ENCODE results near the gene IL2RG.

Gene IL2RG

DNA sequence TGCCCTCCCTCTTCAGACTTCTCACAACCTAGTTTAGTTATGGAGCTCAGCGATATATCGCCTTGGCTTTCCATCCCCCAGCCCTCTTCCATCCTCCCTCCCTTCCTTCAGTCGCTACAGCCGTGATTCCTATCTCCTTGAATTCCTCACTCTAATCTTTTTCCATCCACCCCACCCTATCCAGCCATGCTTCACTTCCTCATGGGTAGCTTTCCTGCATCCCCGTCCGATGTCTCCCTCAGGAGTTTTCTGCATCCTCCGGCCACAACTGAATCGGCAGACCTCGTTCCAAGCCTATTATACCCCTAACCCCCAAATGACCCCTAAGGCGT is 43.7 kb downstream of the IL2RG start:
- Histone ChIP-seq H3K4me3 (ENCODE audit: low read depth, low read length) (peak overlapping the region; percentile 76), H3K79me2 (peaks cover 8% of the 10 kb centered on the region), H3K9me3 (ENCODE audit: control insufficient read depth, low read length) (no peaks in the 10 kb centered on the region), H3K4me1 (peaks cover 4% of the 10 kb centered on the region), H3K4me2 (ENCODE audit: low read length) (peak overlapping the region; percentile 62), H2AFZ (peak overlapping the region; percentile 85), H3K9ac (no peak overlapping the region), H3K27ac (peak overlapping the region; percentile 87), H3K36me3 (ENCODE audit: control insufficient read depth, insufficient read depth, low read length) (no peaks in the 10 kb centered on the region), H3K27me3 (ENCODE audit: control insufficient read depth, insufficient read depth, low read length) (no peaks in the 10 kb centered on the region)
- TF ChIP-seq, protein P1, sequence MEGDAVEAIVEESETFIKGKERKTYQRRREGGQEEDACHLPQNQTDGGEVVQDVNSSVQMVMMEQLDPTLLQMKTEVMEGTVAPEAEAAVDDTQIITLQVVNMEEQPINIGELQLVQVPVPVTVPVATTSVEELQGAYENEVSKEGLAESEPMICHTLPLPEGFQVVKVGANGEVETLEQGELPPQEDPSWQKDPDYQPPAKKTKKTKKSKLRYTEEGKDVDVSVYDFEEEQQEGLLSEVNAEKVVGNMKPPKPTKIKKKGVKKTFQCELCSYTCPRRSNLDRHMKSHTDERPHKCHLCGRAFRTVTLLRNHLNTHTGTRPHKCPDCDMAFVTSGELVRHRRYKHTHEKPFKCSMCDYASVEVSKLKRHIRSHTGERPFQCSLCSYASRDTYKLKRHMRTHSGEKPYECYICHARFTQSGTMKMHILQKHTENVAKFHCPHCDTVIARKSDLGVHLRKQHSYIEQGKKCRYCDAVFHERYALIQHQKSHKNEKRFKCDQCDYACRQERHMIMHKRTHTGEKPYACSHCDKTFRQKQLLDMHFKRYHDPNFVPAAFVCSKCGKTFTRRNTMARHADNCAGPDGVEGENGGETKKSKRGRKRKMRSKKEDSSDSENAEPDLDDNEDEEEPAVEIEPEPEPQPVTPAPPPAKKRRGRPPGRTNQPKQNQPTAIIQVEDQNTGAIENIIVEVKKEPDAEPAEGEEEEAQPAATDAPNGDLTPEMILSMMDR (IDR thresholded peaks at IDR 0.05), result no peak

DNA sequence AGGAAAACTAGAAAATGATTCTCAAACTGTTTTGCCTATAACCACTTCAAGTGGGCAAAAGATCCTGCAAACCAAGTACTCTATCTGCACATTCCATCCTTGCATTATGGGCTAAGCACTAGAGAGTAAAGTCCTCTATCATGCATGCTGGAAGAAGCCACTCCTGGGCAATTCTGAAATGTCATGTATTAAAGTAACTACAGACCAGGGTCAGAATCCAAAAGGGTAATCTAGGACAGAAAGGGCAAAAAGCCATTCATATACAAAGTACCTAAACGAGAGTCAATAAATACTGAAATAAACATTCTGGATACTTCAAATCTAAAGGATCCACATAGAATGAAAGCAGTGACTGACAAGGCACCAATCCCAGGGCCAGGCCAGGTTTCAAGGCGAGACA is 44.3 kb downstream of the IL2RG start:
- Histone ChIP-seq H3K27ac (peak overlapping the region; percentile 87), H3K27me3 (ENCODE audit: control insufficient read depth, insufficient read depth, low read length) (no peaks in the 10 kb centered on the region), H3K9me3 (ENCODE audit: control insufficient read depth, low read length) (no peaks in the 10 kb centered on the region), H3K9ac (no peak overlapping the region), H2AFZ (peak overlapping the region; percentile 85), H3K36me3 (ENCODE audit: control insufficient read depth, insufficient read depth, low read length) (no peaks in the 10 kb centered on the region), H3K4me3 (ENCODE audit: low read depth, low read length) (peak overlapping the region; percentile 76), H3K4me2 (ENCODE audit: low read length) (peak overlapping the region; percentile 62), H3K4me1 (peaks cover 4% of the 10 kb centered on the region), H3K79me2 (peaks cover 8% of the 10 kb centered on the region)
- TF ChIP-seq, protein P1 (IDR thresholded peaks at IDR 0.05), result no peak

DNA sequence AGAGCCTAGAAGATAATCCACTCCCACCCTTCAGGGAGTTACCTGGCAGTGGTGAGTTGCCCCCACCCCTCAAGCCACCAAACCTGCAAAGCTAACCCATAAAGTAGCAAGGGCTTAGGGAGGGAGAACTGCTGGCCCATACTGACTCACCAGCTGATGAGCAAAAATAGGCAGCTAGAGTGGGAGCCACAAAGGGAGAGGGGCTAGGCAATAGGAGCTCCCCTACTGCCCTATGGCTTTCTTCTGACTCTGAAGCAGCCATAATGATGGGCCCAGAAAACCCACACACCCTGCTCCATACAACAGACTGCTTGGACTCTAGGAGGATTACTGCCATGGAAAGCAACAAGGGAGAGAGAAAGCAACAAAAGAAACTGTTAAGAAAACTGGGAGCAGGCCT is 51.2 kb downstream of the IL2RG start:
- H2AFZ ChIP-seq, result no peak overlapping the region
- TF ChIP-seq, protein P1 (IDR thresholded peaks at IDR 0.05), result no peak
- peaks cover 4% of the 10 kb centered on the region for H3K4me1 ChIP-seq
- H3K9ac ChIP-seq, result no peak overlapping the region
- no peak overlapping the region for H3K27ac ChIP-seq
- no peaks in the 10 kb centered on the region for H3K27me3 ChIP-seq (ENCODE audit: control insufficient read depth, insufficient read depth, low read length)
- no peaks in the 10 kb centered on the region for H3K36me3 ChIP-seq (ENCODE audit: control insufficient read depth, insufficient read depth, low read length)
- H3K4me3 ChIP-seq (ENCODE audit: low read depth, low read length), result no peak overlapping the region
- H3K79me2 ChIP-seq, result peaks cover 4% of the 10 kb centered on the region
- no peak overlapping the region for H3K4me2 ChIP-seq (ENCODE audit: low read length)
- no peaks in the 10 kb centered on the region for H3K9me3 ChIP-seq (ENCODE audit: control insufficient read depth, low read length)

DNA sequence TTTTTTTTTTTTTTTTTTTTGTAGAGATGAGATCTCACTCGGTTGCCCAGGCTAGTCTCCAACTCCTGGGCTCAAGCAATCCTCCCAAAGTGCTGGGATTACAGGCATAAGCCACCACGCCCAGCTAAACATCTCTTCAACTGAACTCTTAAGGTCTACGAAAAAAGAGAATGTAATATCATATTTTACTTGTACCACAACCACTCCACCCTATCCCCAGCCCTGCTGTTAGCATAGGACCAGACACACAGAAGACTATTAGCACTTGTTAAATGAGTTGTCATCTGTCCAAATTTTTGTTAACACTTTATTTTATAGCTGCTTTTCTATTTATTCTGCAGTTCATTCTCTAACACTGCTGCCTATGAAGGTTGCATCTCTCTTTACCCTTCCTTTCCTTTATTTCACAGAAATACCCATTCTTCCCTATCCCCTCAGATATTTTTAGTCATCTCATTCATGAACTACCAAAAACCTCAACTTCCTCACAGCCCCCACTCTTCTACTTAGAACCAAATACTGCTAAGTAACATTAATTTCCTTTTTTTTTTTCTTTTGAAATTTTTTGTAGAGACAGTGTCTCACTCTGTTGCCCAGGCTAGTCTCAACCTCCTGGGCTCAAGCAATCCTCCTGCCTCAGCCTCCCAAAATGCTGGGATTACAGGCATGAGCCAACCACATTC is 53.4 kb downstream of the IL2RG start:
- Histone ChIP-seq H3K9ac (no peak overlapping the region), H2AFZ (no peak overlapping the region), H3K4me1 (no peaks in the 10 kb centered on the region), H3K4me2 (ENCODE audit: low read length) (no peak overlapping the region), H3K27ac (no peak overlapping the region), H3K36me3 (ENCODE audit: control insufficient read depth, insufficient read depth, low read length) (no peaks in the 10 kb centered on the region), H3K4me3 (ENCODE audit: low read depth, low read length) (no peak overlapping the region), H3K79me2 (peaks cover 2% of the 10 kb centered on the region), H3K9me3 (ENCODE audit: control insufficient read depth, low read length) (no peaks in the 10 kb centered on the region), H3K27me3 (ENCODE audit: control insufficient read depth, insufficient read depth, low read length) (no peaks in the 10 kb centered on the region)
- TF ChIP-seq, protein P1 (IDR thresholded peaks at IDR 0.05), result no peak

All from parathyroid adenoma (tissue), 2 donors.